Endometrial microvascular endothelial cells (primary cell): ENCODE data around the gene HIVEP2. TPM values are rescaled to one million over a fixed set of nuclear protein-coding genes. Genes with fewer than 3 reads are reported as not detected.

Source experiments
- in situ Hi-C: cut with HindIII; loops from 2 replicates; pipeline ENCODE4 v1.10.0; 2017; ENCODE audit warnings: low sequenced_read_pairs, low pct_unique_long_range_greater_than_20kb; ENCODE audit errors: inconsistent ontology term
- total RNA-seq: library from RNA; depleted of rRNA; stranded (reverse); fragments of >200 nt; gene quantifications from one replicate; pipeline ENCODE4 v1.2.3, GENCODE V29; 2015; ENCODE audit errors: inconsistent ontology term

HIVEP2 gene
- total RNA-seq, 1 donor from 2014 or later = 3.5 TPM

- in situ Hi-C loops = no loop called here
Observed at GRCh38 chr6:142853244-142854180, 91.5 kb downstream of the HIVEP2 start.

GRCh38 chr6:142851601-142852000, 93.4 kb downstream of the HIVEP2 start:
- in situ Hi-C loops = no loop called here

- in situ Hi-C loops = no loop called here
Observed at GRCh38 chr6:142850679-142851423, 94.1 kb downstream of the HIVEP2 start.

DNA sequence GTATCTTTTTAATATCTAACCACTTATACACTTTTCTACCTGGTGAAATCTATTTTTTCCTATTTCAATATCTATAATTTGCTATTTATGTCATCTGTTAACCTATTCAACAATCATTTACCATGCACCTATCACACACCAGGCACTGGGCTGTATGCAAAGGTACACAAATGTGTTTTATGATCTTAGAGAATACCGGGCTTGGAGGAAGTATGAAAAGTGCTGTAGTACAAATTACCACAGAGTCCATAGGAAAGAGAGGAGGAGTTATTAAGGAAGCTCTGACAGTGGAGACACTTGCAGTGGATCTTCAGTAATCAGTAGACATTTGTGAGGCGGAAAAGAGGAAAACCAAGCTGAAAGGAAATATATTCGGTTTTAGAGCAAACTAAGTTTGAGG, 96.0 kb downstream of the HIVEP2 start:
- in situ Hi-C loops = no loop called here

GRCh38 chr6:142848156-142848555, 96.8 kb downstream of the HIVEP2 start:
- in situ Hi-C loops = no loop called here

DNA sequence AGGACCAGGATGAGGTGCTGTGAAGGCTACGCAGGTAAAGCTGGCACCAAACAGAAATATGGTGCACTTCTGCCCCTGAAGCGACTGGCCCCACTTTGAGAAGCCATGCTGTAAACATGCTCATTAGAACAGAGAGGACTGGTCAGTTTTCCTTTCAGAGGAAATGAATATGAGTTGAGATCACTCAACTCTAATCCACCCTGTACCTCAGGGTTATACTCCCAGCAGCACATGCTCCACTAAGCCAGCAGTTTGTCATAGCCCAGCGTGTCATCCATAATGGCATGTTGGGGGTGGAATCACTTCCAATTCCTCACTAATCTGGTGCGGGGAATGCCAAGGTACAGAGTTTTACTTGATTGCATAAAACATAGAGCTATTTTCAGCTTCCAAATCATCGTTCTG, 98.1 kb downstream of the HIVEP2 start:
- in situ Hi-C loops = no loop called here

- in situ Hi-C loops = no loop called here
Observed at GRCh38 chr6:142846459-142846831, 98.5 kb downstream of the HIVEP2 start.

DNA sequence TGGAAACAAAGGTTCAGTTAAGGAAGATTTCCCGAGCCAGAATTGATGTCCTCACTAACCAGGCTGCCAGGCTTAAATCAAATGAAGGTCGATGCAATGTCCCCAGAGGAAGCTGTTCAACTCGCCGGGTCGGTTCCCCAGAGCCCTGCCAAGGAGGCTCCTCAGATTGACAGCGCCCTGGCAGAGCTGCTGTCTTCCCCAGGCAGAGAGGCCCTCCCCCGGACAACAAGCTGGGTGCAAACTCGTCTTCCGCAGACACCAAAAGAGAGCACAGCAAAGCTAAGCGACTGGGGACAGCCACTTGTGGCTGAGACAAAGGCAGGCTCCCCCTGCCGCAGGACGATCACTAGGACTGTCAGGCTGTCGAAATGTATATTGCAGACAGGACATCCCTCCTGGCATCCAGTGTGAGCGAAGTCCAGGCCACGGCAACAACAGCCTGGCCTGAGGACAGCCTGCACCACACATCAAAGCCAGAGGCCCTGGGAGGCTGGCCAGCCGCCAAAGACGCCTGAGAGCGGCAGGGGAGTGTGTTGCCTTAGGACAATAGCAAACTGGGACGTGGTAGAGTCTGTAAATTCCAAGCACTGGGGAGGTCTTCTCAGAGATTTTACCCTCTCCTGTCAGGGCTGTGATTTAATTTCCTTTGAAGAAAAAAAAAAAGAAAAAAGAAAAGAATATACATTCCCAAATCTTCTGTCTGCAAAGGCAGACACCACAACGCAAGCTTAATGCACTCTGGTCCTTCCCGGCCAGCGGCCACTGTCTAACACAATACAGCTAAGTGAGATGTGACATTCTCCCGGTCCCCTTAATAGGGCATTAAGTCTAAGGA, 99.1 kb downstream of the HIVEP2 start:
- in situ Hi-C loops = no loop called here

GRCh38 chr6:142845143-142845571, 99.8 kb downstream of the HIVEP2 start:
- in situ Hi-C loops = no loop called here

GRCh38 chr6:142844065-142844755, 100.8 kb downstream of the HIVEP2 start:
- in situ Hi-C loops = no loop called here

- in situ Hi-C loops = no loop called here
Observed at GRCh38 chr6:142843361-142843760, 101.6 kb downstream of the HIVEP2 start.

DNA sequence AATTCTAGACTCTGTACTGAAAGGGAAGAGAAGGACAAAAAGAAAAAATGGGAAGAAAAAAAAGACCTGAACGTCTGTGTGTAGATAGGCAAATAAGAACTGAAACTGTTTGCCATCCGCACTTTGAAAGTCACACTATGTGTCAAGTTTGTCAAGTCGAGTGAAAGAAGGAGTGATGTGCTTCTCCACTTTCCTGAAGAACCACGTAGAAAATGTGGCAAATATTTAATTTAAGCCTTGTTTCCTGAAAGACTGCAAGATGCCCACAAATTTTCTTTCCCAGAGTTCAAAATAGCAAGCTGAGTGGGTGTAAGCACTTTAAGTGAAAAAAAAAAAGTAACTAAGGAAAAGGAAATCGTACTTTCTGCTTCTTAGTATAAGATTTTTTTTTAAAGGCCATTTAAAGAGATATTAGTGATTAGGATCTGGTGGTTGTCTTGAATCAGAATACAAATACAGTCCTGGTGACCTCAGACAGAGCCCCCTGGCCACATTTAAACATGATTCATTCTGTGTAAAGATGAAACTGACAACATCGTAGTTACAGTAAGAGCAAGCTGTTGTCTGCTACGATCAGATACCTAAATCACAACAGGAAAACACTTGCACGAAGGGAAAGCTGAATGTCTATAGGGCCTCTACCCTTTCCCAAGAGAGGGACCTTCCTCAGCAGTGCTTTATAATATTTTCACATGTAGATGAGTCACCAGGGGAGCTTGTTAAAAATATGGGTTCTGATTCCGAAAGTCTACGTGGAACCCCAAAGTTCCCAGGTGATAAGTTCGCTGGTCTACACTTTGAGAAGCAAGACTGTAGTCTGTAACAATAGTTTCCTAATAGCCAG, 102.3 kb downstream of the HIVEP2 start:
- in situ Hi-C loops = no loop called here

- in situ Hi-C loops = no loop called here
Observed at GRCh38 chr6:142841915-142842314, 103.1 kb downstream of the HIVEP2 start.

DNA sequence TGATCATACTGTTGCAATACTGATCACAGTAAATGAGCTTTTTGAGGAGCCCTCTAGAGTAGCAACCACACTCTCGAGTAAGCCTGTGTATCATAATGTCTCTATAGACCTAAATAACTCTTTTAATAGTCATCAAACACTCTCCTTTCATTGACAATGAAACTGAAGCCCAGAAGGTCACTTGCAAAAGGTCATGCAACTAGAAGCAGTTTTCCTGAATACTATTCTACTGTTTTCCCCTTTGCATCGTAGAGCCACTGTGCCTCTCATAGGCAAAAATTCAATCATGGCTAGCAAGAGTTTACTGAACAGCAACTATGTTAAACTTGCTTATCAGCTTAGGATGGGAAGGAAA, 105.3 kb downstream of the HIVEP2 start:
- in situ Hi-C loops = no loop called here

- in situ Hi-C loops = no loop called here
Observed at GRCh38 chr6:142838821-142839685, 105.9 kb downstream of the HIVEP2 start.

DNA sequence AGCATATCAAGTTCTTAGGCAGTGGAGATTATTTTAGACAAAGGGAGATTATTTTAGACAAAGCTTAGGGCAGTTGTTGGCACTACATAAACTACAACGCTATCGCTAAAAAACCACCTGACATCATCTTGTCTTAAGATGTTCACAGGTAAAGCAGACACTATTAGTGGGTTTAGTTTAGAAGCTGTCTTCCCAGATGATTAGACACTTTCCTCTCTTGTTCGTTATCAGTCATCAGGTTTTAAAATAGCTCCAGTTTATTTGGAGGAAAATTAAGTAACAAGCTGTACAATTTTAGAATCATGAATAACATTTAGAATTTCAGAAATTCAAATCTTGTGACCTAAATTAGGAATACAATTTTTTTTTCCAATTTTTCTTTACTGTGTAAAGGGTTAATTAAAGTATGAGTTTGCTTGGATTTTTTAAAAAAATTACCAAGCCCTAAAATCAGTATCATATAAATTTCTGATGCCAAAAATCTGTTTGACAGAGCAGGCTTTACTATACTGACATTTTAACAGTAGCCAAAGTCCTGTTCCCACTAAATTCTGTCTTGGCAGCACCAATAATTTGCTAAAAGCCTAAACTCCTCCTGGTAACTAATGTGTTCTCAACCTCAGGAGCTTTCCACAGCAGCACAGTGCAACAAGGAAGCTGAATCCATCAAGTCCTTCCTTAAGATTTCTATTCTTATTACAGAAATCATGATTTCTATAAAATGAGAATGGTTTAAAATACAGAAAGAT, 109.0 kb downstream of the HIVEP2 start:
- in situ Hi-C loops = no loop called here
